Measurements from ENCODE around the gene LRIG3.

LRIG3 gene

DNA sequence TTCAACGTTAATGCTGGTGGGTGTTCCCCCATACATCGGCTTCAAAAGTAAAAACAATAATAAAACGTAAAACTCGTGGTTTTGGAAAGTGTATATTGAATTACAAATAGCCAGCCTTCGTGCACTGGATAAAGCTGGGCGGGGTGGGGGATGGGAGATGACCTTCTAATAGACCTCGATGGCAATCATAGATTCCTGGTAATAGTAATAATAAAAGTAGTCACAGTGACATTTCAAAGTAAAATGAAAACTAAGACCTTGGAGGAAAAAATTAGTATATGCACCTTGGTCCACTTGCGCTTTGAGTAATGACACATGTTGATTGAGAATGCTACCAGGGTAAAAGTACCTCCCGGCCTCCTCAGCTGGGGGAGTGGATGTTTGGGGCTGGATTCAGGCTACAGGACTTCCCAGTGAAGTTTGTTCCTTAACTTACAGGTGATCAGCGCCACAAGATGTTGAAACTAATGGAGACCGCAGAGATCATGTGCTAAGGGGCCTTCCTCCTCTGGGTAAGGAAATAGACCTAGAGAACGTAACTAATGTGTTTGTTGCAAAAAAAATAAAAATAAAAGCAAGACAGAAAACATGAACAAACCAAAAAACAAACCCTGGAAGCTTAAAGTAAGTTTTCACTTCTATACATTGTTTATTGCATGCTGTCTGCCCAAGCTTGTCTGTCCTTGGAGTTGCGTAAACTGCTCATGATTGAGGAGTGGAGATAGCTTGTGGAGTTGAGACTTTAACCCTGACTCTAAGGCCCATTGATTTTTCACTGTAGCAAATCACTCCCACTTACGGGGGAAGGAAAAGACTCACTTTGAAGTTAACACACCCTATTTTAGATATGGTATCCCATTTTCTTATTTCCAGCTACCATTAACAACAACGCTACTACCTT lies 907 bp upstream of the LRIG3 start:
- peak overlapping the region; percentile 87 to 98 (median 97) for H3K4me3 Mint-ChIP-seq
- H3K4me1 Mint-ChIP-seq, result peaks cover 44% of the 10 kb centered on the region
- H3K36me3 Mint-ChIP-seq (ENCODE audit: low read depth), result peaks cover 13% of the 10 kb centered on the region
- peaks cover 3% of the 10 kb centered on the region for H3K27me3 Mint-ChIP-seq (ENCODE audit: low read depth)
- peak overlapping the region; percentile 95 to 98 (median 98) for H3K27ac Mint-ChIP-seq
- TF ChIP-seq, protein P1, sequence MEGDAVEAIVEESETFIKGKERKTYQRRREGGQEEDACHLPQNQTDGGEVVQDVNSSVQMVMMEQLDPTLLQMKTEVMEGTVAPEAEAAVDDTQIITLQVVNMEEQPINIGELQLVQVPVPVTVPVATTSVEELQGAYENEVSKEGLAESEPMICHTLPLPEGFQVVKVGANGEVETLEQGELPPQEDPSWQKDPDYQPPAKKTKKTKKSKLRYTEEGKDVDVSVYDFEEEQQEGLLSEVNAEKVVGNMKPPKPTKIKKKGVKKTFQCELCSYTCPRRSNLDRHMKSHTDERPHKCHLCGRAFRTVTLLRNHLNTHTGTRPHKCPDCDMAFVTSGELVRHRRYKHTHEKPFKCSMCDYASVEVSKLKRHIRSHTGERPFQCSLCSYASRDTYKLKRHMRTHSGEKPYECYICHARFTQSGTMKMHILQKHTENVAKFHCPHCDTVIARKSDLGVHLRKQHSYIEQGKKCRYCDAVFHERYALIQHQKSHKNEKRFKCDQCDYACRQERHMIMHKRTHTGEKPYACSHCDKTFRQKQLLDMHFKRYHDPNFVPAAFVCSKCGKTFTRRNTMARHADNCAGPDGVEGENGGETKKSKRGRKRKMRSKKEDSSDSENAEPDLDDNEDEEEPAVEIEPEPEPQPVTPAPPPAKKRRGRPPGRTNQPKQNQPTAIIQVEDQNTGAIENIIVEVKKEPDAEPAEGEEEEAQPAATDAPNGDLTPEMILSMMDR (IDR thresholded peaks at IDR 0.05; ENCODE audit: unreplicated experiment in 3 of 3), result no peak
- H3K9me3 Mint-ChIP-seq, result no peaks in the 10 kb centered on the region

DNA sequence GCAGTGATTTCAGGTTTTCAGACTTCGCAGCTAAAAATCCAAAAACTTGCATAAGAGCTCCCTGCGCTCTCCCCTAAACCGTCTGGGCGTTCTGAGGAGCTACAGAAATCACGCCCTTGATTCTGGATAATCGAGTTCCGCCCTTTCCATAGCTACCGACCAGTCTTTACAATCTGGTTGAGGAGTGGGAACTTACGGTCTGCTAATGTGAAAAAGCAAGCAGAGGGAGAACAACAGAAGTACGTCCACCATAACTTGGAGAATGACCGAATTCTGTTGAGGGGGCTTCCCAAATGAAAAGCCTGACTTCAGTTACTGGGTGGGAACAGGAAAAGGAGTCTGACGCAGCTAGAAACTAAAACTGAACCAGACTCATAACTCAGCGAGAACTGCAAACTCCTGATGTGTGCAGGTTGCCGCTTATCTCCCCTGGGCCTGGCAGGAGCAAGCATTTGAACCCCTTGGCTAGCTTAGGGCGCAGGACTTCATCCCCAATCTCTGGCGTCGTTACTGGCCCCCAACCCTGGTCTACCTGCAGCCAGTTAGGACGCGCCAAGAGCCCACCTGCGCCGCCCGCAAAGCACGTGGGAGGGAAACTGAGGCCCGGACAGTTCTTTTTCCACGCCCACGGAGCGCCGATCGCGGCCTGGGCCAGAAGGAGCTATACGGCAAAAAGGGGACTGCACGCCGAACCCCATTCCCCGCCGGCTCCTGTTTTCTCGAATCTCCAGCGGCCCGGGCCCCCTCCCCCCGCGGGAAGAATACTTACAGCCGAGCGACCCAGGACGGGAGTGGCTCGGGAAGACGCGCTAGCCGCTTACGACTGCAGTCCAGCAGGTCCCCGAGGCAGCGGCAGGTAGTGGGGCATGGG lies 838 bp downstream of the LRIG3 start:
- Mint-ChIP-seq H3K9me3 (no peaks in the 10 kb centered on the region), H3K4me1 (peaks cover 43% of the 10 kb centered on the region), H3K27ac (peak overlapping the region; percentile 95 to 98 (median 98)), H3K27me3 (ENCODE audit: low read depth) (peaks cover 3% of the 10 kb centered on the region), H3K36me3 (ENCODE audit: low read depth) (peaks cover 13% of the 10 kb centered on the region), H3K4me3 (peak overlapping the region; percentile 87 to 95 (median 92))
- TF ChIP-seq, protein P1 (IDR thresholded peaks at IDR 0.05; ENCODE audit: unreplicated experiment in 3 of 3), result no peak

DNA sequence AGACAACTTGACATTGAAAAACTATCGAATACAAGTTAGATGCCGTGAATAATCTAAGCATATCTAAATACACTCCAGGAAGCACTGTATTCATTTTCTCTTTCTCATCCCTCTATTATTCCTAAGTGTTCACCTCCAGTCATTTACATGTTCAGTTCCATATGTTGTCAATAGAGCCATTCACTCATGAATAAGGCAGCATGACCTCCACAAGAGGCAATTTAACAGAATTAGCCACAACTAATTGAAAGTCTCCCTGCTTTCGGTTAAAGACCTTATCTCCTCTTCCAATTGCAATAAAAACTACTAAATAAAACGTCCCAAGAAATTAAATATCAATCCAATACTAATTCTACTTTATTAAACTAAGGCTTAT lies 1.8 kb downstream of the LRIG3 start:
- Mint-ChIP-seq H3K4me1 (peaks cover 50% of the 10 kb centered on the region), H3K27ac (peak overlapping the region; percentile 95 to 98 (median 98)), H3K9me3 (no peaks in the 10 kb centered on the region), H3K4me3 (peak overlapping the region; percentile 87 to 95 (median 92)), H3K36me3 (ENCODE audit: low read depth) (peaks cover 18% of the 10 kb centered on the region), H3K27me3 (ENCODE audit: low read depth) (peaks cover 3% of the 10 kb centered on the region)
- TF ChIP-seq, protein P1 (IDR thresholded peaks at IDR 0.05; ENCODE audit: unreplicated experiment in 3 of 3), result no peak

DNA sequence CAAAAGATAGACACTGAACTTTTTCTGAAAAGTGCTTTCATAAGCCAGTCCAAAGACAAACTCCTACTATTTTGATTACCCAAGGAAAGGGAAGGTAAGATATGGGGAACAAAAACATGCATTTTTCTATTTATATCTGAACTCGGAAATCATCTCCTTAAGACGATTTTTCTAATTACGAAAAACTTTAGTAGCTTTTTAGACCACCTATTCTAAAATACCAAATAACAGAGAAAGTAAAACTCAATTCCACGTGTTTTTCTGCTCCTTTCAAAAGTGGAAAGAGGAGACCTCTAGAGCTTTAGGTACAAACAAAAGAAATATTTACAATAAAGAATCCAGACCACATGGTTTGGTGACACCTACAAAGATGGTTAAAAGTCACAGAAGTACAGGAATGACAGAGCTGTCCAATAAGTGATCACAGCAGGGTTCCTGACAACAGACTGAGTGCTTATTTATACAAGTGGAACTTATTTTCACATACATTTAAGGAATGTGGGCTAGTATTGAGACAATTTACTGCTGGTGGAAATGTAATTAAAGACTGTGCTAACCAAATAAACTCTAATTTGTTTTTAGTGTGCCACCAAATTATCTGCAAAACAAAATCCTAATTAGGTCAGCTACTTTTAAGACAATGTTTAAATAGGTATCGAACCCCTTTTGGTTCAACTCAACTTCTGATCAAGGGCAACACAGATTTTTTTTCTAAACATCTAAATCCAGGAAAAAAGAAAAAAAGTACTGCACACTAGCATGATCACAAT lies 2.4 kb downstream of the LRIG3 start:
- peaks cover 21% of the 10 kb centered on the region for H3K36me3 Mint-ChIP-seq (ENCODE audit: low read depth)
- peak overlapping the region; percentile 95 to 98 (median 98) for H3K27ac Mint-ChIP-seq
- TF ChIP-seq, protein P1 (IDR thresholded peaks at IDR 0.05; ENCODE audit: unreplicated experiment in 3 of 3), result no peak
- peak overlapping the region; percentile 87 to 95 (median 92) for H3K4me3 Mint-ChIP-seq
- peaks cover 3% of the 10 kb centered on the region for H3K27me3 Mint-ChIP-seq (ENCODE audit: low read depth)
- H3K9me3 Mint-ChIP-seq, result no peaks in the 10 kb centered on the region
- peaks cover 52% of the 10 kb centered on the region for H3K4me1 Mint-ChIP-seq

DNA sequence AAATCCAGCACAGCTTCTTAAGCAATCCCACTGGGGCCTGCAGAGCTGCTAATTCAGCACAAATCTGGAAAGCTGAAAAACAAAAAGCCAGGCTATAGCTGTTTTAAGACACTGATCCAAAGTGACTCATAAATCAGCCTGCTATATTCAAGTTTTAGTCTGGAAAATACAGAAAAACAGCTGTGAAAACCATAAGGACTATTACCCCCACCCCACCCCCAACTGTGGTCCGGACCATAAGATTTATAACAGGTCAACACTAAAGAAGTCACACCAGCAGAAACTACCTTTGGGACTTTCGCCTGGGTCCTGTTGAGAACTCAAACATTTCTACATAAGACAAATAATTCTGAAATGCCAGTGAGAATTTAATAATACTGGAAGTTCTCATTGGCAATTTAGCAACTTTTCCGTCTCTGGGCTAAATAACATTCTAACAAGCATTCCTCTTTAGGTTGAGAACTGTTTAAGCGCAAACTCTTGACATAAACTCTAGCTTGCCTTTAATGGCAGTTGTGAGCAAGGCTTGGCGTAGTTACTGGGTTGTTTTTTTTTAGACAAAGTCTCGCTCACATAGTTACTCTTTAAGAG lies 3.3 kb downstream of the LRIG3 start:
- H3K4me3 Mint-ChIP-seq, result peak overlapping the region; percentile 87 to 95 (median 92)
- TF ChIP-seq, protein P1 (IDR thresholded peaks at IDR 0.05; ENCODE audit: unreplicated experiment in 3 of 3), result no peak
- peaks cover 3% of the 10 kb centered on the region for H3K27me3 Mint-ChIP-seq (ENCODE audit: low read depth)
- peaks cover 54% of the 10 kb centered on the region for H3K4me1 Mint-ChIP-seq
- H3K27ac Mint-ChIP-seq, result peak overlapping the region; percentile 95 to 98 (median 98)
- H3K9me3 Mint-ChIP-seq, result no peaks in the 10 kb centered on the region
- peaks cover 29% of the 10 kb centered on the region for H3K36me3 Mint-ChIP-seq (ENCODE audit: low read depth)

Data from nephron (organoid).